ENCODE results near the gene MPIG6B.
A peak's percentile ranks its signal among the peaks of the same experiment; 100 is the strongest.

MPIG6B gene

DNA sequence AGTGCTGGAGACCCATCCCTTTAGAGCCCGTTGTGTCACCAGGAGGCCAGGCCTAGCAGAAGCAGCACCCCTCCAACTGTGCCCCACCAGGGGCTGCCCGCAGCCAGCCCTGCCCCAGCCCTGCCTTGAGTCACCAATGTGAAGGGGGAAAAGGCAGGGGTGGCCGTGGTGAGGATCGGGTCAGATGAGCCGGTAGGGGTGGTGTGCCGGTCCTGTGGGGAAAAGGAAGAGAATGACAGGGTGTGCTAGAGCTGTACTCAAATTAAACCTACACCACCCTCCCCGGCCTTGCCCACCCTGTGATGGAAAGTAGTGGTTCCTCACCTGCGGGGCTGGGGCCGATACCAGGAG, 42.4 kb downstream of the MPIG6B start:
- H3K36me3 Mint-ChIP-seq (ENCODE audit: insufficient read depth), result peaks cover 6% of the 10 kb centered on the region
- H3K27me3 Mint-ChIP-seq, result no peaks in the 10 kb centered on the region
- ATAC-seq (replicated peaks) (no peak), DNase-seq (no peak)
- peak overlapping the region in 1 of 2 donors; percentile 35 for H3K27ac Mint-ChIP-seq
- H3K4me3 Mint-ChIP-seq, result no peak overlapping the region
- no peaks in the 10 kb centered on the region for H3K9me3 Mint-ChIP-seq
- peaks cover 6 to 13% of the 10 kb centered on the region in 2 donors for H3K4me1 Mint-ChIP-seq (ENCODE audit: low read depth in 2 of 2)

DNA sequence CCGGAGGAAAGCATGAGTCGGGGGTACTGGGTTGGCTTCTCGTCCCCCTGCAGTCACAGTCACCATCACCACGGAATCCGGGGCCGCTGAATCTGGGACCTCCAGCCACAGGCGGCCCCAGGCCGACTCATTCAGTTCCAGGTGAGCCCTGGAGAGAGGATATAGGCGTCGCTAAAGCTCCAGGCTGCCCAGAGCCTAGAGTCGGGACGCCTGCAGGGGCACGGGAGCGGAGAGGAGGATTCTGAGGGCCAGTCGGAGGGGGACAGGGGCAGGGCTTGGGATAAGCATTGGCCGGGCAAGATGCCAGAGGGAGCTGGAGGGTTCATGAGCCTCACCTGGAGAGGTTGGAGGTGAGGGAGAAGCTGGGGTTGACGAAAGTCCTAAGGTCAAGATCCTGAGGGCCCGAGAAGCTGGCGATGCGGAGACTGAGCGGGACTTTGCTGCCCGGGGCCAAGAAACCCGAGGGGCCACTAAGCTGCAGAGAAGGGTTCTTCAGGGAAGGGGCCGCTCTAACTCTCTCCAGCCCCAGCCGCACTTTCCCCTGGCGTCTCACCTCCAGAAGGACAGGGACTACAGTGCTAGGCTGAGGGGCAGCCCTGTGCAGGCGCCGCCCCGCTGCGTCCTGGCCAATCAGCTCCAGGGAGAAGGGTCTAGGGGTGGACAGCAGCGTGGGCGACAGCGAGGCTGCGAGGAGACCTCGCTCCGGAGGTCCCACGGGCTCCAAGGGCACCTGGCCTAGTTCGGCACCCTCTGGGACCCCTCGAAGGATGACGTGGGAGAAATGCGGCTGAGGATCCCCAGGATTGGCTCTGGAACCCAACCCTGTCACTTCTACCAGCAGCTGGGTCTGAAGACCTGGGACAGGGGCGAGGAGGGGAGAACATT, 43.0 kb downstream of the MPIG6B start:
- Mint-ChIP-seq H3K27me3 (no peaks in the 10 kb centered on the region), H3K4me1 (ENCODE audit: low read depth in 2 of 2) (peaks cover 7 to 15% of the 10 kb centered on the region in 2 donors), H3K4me3 (no peak overlapping the region), H3K9me3 (no peaks in the 10 kb centered on the region), H3K27ac (no peak overlapping the region), H3K36me3 (ENCODE audit: insufficient read depth) (peaks cover 6% of the 10 kb centered on the region)
- ATAC-seq (replicated peaks), result no peak
- DNase-seq, result no peak

GRCh38 chr6:31767096-31767645, 44.0 kb downstream of the MPIG6B start:
- H3K27ac Mint-ChIP-seq, result no peak overlapping the region
- no peaks in the 10 kb centered on the region for H3K27me3 Mint-ChIP-seq
- H3K9me3 Mint-ChIP-seq, result no peaks in the 10 kb centered on the region
- DNase-seq (no peak), ATAC-seq (replicated peaks) (no peak)
- no peak overlapping the region for H3K4me3 Mint-ChIP-seq
- H3K4me1 Mint-ChIP-seq (ENCODE audit: low read depth in 2 of 2), result peaks cover 12 to 20% of the 10 kb centered on the region in 2 donors
- H3K36me3 Mint-ChIP-seq (ENCODE audit: insufficient read depth), result peaks cover 5% of the 10 kb centered on the region

DNA sequence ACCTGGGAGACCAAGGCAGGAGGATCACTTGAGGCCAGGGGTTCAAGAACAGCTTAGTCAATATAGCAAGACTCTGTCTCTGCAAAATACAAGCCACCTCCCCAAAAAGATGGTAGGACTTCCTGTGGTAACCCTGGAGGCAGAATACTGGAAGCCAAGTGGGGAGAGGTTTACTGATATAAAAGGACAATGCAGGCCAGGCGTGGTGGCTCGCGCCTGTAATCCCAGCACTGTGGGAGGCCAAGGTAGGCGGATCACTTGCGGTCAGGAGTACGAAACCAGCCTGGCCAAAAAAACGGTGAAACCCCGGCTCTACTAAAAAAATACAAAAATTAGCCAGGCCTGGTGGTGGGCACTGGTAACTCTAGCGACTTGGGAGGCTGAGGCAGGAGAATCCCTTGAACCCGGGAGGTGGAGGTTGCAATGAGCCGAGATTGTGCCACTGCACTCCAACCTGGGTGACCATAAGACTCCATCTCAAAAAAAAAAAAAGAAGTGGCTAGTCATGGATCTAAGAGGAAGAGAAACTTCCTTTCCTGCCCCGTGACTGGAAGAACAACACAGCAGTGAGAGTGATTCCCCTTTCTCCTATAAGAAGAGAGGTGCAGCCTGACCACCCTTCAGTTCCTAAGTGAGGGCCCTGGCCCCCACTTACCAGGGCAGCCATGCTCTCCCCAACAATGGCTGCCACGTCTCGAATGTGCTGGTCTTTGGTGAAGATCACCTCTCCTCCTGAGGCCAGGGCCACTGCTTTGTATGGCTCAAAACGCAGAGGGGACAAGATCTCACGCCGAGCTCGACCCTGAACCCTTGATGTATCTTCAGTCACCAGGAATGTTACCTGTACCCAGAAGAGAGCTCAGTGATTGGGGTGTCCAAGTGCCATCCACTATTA, 45.4 kb downstream of the MPIG6B start:
- Mint-ChIP-seq H3K27ac (no peak overlapping the region), H3K4me1 (ENCODE audit: low read depth in 2 of 2) (peaks cover 21 to 23% of the 10 kb centered on the region in 2 donors), H3K36me3 (ENCODE audit: insufficient read depth) (peaks cover 8% of the 10 kb centered on the region), H3K4me3 (no peak overlapping the region), H3K9me3 (no peaks in the 10 kb centered on the region), H3K27me3 (no peaks in the 10 kb centered on the region)
- ATAC-seq (replicated peaks), result no peak
- no peak for DNase-seq

DNA sequence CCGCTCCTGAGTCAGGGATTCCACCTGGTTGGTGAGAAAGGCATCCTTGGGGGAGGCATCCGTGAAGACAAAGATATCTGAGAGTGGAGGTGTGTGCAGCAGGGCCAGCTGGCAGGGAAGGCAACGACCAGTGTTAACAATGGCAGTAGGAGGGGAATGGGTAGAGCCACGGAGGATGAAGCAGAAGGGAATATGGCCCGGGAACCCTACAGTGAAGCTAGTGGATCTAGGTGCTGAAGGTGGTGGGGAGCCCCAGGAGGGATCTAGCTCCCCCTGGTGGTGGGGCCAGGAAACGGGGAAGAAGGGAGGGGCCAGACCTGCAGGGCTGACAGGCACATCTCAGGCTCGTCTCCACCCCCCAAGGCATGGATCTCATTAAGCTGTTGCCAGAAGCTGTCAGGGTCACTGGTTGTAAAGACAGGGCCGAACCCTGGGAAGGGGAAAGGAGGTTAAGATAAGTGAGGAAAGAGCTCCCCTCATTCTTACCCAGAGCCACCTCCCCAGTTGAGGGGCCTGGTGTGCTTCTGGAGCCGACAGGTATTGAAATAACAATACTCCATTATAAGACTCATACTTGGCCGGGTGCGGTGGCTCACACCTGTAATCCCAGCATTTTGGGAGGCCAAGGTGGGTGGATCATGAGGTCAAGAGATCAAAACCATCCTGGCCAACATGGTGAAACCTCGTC, 46.7 kb downstream of the MPIG6B start:
- peak overlapping the region; percentile 73 to 89 for H3K27ac Mint-ChIP-seq
- peaks cover 8% of the 10 kb centered on the region for H3K36me3 Mint-ChIP-seq (ENCODE audit: insufficient read depth)
- peak; percentile 82 for ATAC-seq (replicated peaks)
- H3K4me3 Mint-ChIP-seq, result no peak overlapping the region
- no peaks in the 10 kb centered on the region for H3K27me3 Mint-ChIP-seq
- peaks cover 18 to 21% of the 10 kb centered on the region in 2 donors for H3K4me1 Mint-ChIP-seq (ENCODE audit: low read depth in 2 of 2)
- peak; percentile 80 to 84 (median 82) for DNase-seq
- no peaks in the 10 kb centered on the region for H3K9me3 Mint-ChIP-seq

GRCh38 chr6:31770860-31771259, 47.7 kb downstream of the MPIG6B start:
- H3K4me1 Mint-ChIP-seq (ENCODE audit: low read depth in 2 of 2), result peaks cover 24 to 26% of the 10 kb centered on the region in 2 donors
- H3K27me3 Mint-ChIP-seq, result no peaks in the 10 kb centered on the region
- H3K36me3 Mint-ChIP-seq (ENCODE audit: insufficient read depth), result peaks cover 8% of the 10 kb centered on the region
- no peak overlapping the region for H3K27ac Mint-ChIP-seq
- peak overlapping the region in 1 of 2 donors; percentile 31 for H3K4me3 Mint-ChIP-seq
- no peaks in the 10 kb centered on the region for H3K9me3 Mint-ChIP-seq
- ATAC-seq (replicated peaks) (no peak), DNase-seq (no peak)

GRCh38 chr6:31771992-31772358, 48.8 kb downstream of the MPIG6B start:
- Mint-ChIP-seq H3K27me3 (no peaks in the 10 kb centered on the region), H3K9me3 (no peaks in the 10 kb centered on the region), H3K36me3 (ENCODE audit: insufficient read depth) (peaks cover 13% of the 10 kb centered on the region), H3K4me3 (peak overlapping the region in 1 of 2 donors; percentile 71), H3K4me1 (ENCODE audit: low read depth in 2 of 2) (peaks cover 35 to 37% of the 10 kb centered on the region in 2 donors), H3K27ac (no peak overlapping the region)
- ATAC-seq (replicated peaks) (no peak), DNase-seq (no peak)

DNA sequence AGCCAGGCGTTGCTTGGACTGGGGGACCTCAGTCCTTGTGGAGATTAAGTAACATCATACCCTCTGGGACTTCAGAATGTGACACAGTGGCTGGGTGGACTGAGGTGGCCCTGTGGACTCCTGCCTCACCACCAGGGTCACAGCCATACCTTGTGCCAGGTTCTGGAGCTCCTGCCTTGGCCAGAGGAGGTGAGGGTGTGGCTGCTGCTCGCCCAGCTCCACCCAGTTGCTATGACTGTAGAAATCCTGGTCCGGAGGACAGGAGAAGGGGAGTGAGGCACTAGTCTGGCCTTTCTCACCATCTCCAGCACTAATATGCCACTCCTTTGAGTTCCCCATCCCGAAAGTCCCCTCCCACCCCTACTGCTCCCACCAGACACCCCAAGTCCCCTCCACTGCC, 52.0 kb downstream of the MPIG6B start:
- H3K36me3 Mint-ChIP-seq (ENCODE audit: insufficient read depth), result peaks cover 14% of the 10 kb centered on the region
- H3K4me3 Mint-ChIP-seq, result no peak overlapping the region
- ATAC-seq (replicated peaks) (no peak), DNase-seq (no peak)
- H3K27ac Mint-ChIP-seq, result peak overlapping the region in 1 of 2 donors; percentile 86
- H3K4me1 Mint-ChIP-seq (ENCODE audit: low read depth in 2 of 2), result peaks cover 35 to 38% of the 10 kb centered on the region in 2 donors
- no peaks in the 10 kb centered on the region for H3K9me3 Mint-ChIP-seq
- H3K27me3 Mint-ChIP-seq, result no peaks in the 10 kb centered on the region

DNA sequence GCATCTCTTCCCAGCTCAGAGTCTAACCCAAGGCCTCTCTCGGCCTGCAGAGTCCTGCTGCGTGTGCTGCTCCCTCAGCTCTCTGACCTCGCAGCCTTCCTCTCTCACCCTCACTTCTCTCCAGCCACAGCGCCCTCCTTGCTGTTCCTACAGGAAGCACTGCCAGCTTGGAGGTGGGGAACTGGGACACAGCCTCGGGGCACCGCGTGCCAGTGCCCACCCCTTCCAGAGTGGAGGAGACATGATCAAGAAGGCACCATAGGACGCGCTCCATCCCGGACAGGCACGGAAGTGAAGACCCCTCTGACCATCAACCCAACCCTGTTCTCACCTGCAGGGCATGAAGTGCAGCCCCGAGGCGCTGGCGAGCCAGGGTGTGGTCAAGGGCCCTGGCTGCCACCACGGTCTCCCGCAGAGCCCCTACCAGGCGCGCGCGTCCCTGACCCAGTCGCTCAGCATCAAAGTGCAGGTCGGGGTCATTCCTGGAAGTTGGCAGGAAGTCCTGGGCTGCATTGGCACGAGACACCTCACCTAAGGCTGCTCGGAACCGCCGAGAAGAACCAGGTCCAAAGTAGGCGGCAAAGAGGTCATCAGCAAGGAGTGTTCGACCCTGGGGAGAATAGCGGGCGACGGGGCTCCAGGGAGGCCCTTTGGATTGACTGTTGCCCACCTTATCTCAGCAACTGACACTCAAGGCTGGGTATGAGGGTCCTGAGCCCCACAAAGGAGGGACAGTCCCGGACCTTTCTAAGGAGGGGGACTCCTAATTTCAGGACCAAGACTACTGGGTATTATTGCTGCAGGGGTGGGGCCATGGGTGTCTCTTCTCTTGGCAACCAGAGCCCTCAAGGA, 52.7 kb downstream of the MPIG6B start:
- H3K4me1 Mint-ChIP-seq (ENCODE audit: low read depth in 2 of 2), result peaks cover 35 to 38% of the 10 kb centered on the region in 2 donors
- H3K36me3 Mint-ChIP-seq (ENCODE audit: insufficient read depth), result peaks cover 18% of the 10 kb centered on the region
- DNase-seq (no peak), ATAC-seq (replicated peaks) (no peak)
- H3K27me3 Mint-ChIP-seq, result no peaks in the 10 kb centered on the region
- H3K9me3 Mint-ChIP-seq, result no peaks in the 10 kb centered on the region
- peak overlapping the region; percentile 91 to 94 for H3K27ac Mint-ChIP-seq
- peak overlapping the region; percentile 64 to 80 for H3K4me3 Mint-ChIP-seq
